Ascending aorta (tissue), 2 donors: ENCODE data around the gene COPS8. TPM values are rescaled to one million over a fixed set of nuclear protein-coding genes. Genes with fewer than 3 reads are reported as not detected.

Experiments used
- DNase-seq, 2 donors: peaks; one replicate each; pipeline ENCODE4 v3.0.0-alpha.2; 2019; ENCODE audit warnings: low spot score in 2 of 2
- H3K27ac ChIP-seq, 2 donors: fragments of 200-600 bp; sonication (generic); one replicate each; pipeline ENCODE4 v1.5.1; 2016 to 2017; ENCODE audit warnings: mild to moderate bottlenecking in 1 of 2
- H3K27me3 ChIP-seq: fragments of 200-600 bp; sonication (generic); one replicate; pipeline ENCODE4 v1.5.1; 2017
- H3K36me3 ChIP-seq, 2 donors: fragments of 200-600 bp; sonication (generic); one replicate each; pipeline ENCODE4 v1.5.1; 2016
- H3K4me1 ChIP-seq, 2 donors: fragments of 200-600 bp; sonication (generic); one replicate each; pipeline ENCODE4 v1.5.1; 2016 to 2017; ENCODE audit warnings: mild to moderate bottlenecking in 1 of 2
- H3K4me3 ChIP-seq, 2 donors: fragments of 200-600 bp; sonication (generic); one replicate each; pipeline ENCODE4 v1.5.1; 2016 to 2017; ENCODE audit warnings: mild to moderate bottlenecking in 1 of 2
- H3K9me3 ChIP-seq, 2 donors: fragments of 200-600 bp; sonication (generic); one replicate each; pipeline ENCODE4 v1.5.1; 2016
- CTCF ChIP-seq, 3 experiments: fragments of 200-600 bp in 2 of 3; fragments of 450-650 bp in 1 of 3; sonication (generic) in 2 of 3; IDR thresholded peaks; one replicate each; pipeline ENCODE4 v1.5.1; 2016 to 2019; ENCODE audit warnings: antibody characterized with exemption in 3 of 3, mild to moderate bottlenecking in 1 of 3, moderate library complexity in 1 of 3
- intact Hi-C: fragments of 100-400 bp; cut with DNase I; formaldehyde crosslinking; loops from one replicate; pipeline ENCODE4 v1.15.1; 2023
- total RNA-seq: library from RNA; depleted of rRNA; stranded (reverse); fragments of >200 nt; gene quantifications from one replicate; pipeline ENCODE4 v1.1.0, GENCODE V29; 2016

Gene COPS8
- total RNA-seq, result 16.4 TPM

- intact Hi-C loops, result no loop called here
- TF ChIP-seq CTCF (IDR thresholded peaks at IDR 0.05), result peak; percentile 15 to 28 (median 20)
- H3K27me3 ChIP-seq, result no peaks in the 10 kb centered on the region
- H3K4me1 ChIP-seq, result peaks cover 6 to 14% of the 10 kb centered on the region in 2 donors
- H3K9me3 ChIP-seq, result no peaks in the 10 kb centered on the region
- H3K27ac ChIP-seq, result peak within 1 kb of the TSS; percentile 87 to 88
- H3K36me3 ChIP-seq, result peaks cover 7 to 9% of the 10 kb centered on the region in 2 donors
- peak; percentile 80 to 98 for DNase-seq
- peak within 1 kb of the TSS; percentile 72 to 86 for H3K4me3 ChIP-seq
Measured at GRCh38 chr2:237085248-237086221, at the start of gene COPS8. Gene COPS8, plus strand, starts transcription at chr2:237085889. Its CDS starts 76 bp downstream, at chr2:237085965.

GRCh38 chr2:237039301-237040031 is 46.2 kb upstream of the COPS8 start:
- H3K27me3 ChIP-seq, result no peaks in the 10 kb centered on the region
- intact Hi-C loops, result no loop called here
- H3K4me1 ChIP-seq, result no peaks in the 10 kb centered on the region
- no peaks in the 10 kb centered on the region for H3K36me3 ChIP-seq
- no peaks in the 10 kb centered on the region for H3K9me3 ChIP-seq
- no peak overlapping the region for H3K27ac ChIP-seq
- no peak for DNase-seq
- no peak overlapping the region for H3K4me3 ChIP-seq
- TF ChIP-seq CTCF (IDR thresholded peaks at IDR 0.05), result no peak

DNA sequence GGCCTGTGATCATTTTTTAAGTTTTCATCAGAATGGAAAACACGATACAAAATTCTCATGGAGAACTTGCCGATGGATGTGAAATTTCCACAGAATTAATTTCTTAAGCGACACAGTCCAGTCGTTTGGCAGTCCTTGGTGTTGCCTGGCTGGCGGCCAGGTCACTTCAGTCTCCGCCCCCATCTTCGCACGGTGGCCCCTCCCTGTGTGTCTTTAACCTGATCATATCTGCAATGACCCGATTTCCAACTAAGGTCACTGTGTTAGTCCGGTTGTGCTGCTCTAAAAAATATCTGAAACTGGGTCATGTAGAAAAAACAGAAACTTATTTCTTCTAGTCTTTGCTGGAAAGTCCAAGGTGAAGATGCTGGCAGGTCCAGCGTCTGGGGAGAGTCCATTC is 44.5 kb upstream of the COPS8 start:
- no peak overlapping the region for H3K4me3 ChIP-seq
- no peaks in the 10 kb centered on the region for H3K27me3 ChIP-seq
- no peaks in the 10 kb centered on the region for H3K36me3 ChIP-seq
- H3K27ac ChIP-seq, result no peak overlapping the region
- H3K4me1 ChIP-seq, result no peaks in the 10 kb centered on the region
- DNase-seq, result no peak
- intact Hi-C loops, result no loop called here
- H3K9me3 ChIP-seq, result no peaks in the 10 kb centered on the region
- TF ChIP-seq CTCF (IDR thresholded peaks at IDR 0.05), result no peak

DNA sequence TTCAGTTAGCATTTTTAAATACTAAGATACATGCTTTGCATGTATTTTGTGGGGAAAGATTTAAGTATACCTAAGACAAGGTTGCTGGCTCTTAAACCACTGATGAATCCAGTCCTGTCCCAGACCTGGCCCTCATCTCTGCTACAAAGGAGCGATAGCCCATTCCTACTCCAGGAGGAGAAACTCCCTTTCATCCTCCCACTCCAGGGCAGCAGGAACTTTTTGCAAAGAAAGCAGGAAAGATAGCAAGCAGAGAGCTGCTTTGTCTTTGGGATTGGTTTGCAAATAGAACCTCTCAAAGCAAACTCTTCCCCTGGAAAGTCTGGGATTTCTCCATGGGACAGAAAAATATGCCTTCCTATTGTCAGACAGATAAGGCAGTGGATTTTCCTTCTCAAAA is 43.6 kb upstream of the COPS8 start:
- H3K9me3 ChIP-seq, result no peaks in the 10 kb centered on the region
- no peak overlapping the region for H3K27ac ChIP-seq
- H3K27me3 ChIP-seq, result no peaks in the 10 kb centered on the region
- no peak for DNase-seq
- H3K4me1 ChIP-seq, result no peaks in the 10 kb centered on the region
- intact Hi-C loops, result no loop called here
- TF ChIP-seq CTCF (IDR thresholded peaks at IDR 0.05), result no peak
- no peak overlapping the region for H3K4me3 ChIP-seq
- H3K36me3 ChIP-seq, result no peaks in the 10 kb centered on the region

DNA sequence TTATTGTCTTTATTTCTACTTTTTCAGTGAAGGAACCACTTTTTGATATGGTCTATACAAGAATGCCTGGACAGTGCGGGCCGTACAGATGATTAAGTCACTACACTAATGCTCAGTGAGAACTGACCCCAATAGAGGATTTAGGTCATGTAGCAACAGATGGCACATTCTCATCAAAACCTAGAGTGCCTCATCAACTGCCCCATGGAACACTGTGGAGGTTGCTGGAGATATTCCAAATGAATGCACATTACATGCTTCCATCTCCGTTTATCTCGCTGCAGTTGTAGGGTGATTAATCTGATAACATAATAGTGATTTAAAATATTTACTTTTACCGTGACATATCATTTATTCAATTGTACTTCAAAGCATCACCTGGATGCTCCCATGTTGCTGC is 41.8 kb upstream of the COPS8 start:
- H3K27ac ChIP-seq, result no peak overlapping the region
- peaks cover 0 to 7% of the 10 kb centered on the region in 2 donors for H3K9me3 ChIP-seq
- H3K4me1 ChIP-seq, result no peaks in the 10 kb centered on the region
- H3K4me3 ChIP-seq, result no peak overlapping the region
- no peaks in the 10 kb centered on the region for H3K36me3 ChIP-seq
- intact Hi-C loops, result no loop called here
- H3K27me3 ChIP-seq, result no peaks in the 10 kb centered on the region
- TF ChIP-seq CTCF (IDR thresholded peaks at IDR 0.05), result no peak
- DNase-seq, result no peak
